HEK293 (cell line): ENCODE data around the gene SETD5.

Experiments
- GLIS1 ChIP-seq: fragments of 450-650 bp; formaldehyde crosslinking; IDR thresholded peaks from 2 replicates; pipeline ENCODE4 v1.5.1; 2016; ENCODE audit warnings: missing biosample characterization, missing genetic modification characterization
- HOXA7 ChIP-seq: sonication (generic); formaldehyde crosslinking; IDR thresholded peaks from 2 replicates; pipeline ENCODE4 v1.8.1; 2022; ENCODE audit warnings: missing genetic modification reagents, borderline replicate concordance
- OSR2 ChIP-seq: fragments of 450-650 bp; formaldehyde crosslinking; IDR thresholded peaks from 2 replicates; pipeline ENCODE4 v1.5.1; 2016; ENCODE audit warnings: missing biosample characterization, missing genetic modification characterization
- RBAK ChIP-seq: fragments of 450-650 bp; formaldehyde crosslinking; IDR thresholded peaks from 2 replicates; pipeline ENCODE4 v1.5.1; 2016; ENCODE audit warnings: missing biosample characterization, missing genetic modification characterization
- SCRT1 ChIP-seq: fragments of 450-650 bp; formaldehyde crosslinking; IDR thresholded peaks from 2 replicates; pipeline ENCODE4 v1.5.1; 2016; ENCODE audit warnings: missing biosample characterization, missing genetic modification characterization, borderline replicate concordance
- SCRT2 ChIP-seq: fragments of 450-650 bp; formaldehyde crosslinking; IDR thresholded peaks from 2 replicates; pipeline ENCODE4 v1.5.1; 2016; ENCODE audit warnings: missing biosample characterization, missing genetic modification characterization
- ZNF121 ChIP-seq: fragments of 450-650 bp; formaldehyde crosslinking; IDR thresholded peaks from 2 replicates; pipeline ENCODE4 v1.5.1; 2016; ENCODE audit warnings: missing biosample characterization, missing genetic modification characterization
- ZNF132 ChIP-seq: fragments of 450-650 bp; formaldehyde crosslinking; IDR thresholded peaks from 2 replicates; pipeline ENCODE4 v1.5.1; 2017; ENCODE audit warnings: missing biosample characterization, missing genetic modification characterization, borderline replicate concordance
- ZNF140 ChIP-seq: fragments of 450-650 bp; formaldehyde crosslinking; IDR thresholded peaks from 2 replicates; pipeline ENCODE4 v1.5.1; 2016; ENCODE audit warnings: missing biosample characterization, missing genetic modification characterization
- ZNF37A ChIP-seq: fragments of 450-650 bp; IDR thresholded peaks from 2 replicates; pipeline ENCODE4 v1.5.1; 2018; ENCODE audit warnings: missing biosample characterization, missing genetic modification characterization
- ZNF48 ChIP-seq: fragments of 450-650 bp; formaldehyde crosslinking; IDR thresholded peaks from 2 replicates; pipeline ENCODE4 v1.5.1; 2016; ENCODE audit warnings: missing biosample characterization, missing genetic modification characterization
- ZNF514 ChIP-seq: fragments of 450-650 bp; formaldehyde crosslinking; IDR thresholded peaks from 2 replicates; pipeline ENCODE4 v1.5.1; 2016; ENCODE audit warnings: missing biosample characterization, missing genetic modification characterization
- ZNF561 ChIP-seq: fragments of 450-650 bp; IDR thresholded peaks from 2 replicates; pipeline ENCODE4 v1.5.1; 2018; ENCODE audit warnings: missing biosample characterization, missing genetic modification characterization, borderline replicate concordance
- ZNF610 ChIP-seq: fragments of 450-650 bp; formaldehyde crosslinking; IDR thresholded peaks from 2 replicates; pipeline ENCODE4 v1.5.1; 2016; ENCODE audit warnings: missing biosample characterization, missing genetic modification characterization, borderline replicate concordance
- ZNF660 ChIP-seq: fragments of 450-650 bp; IDR thresholded peaks from 2 replicates; pipeline ENCODE4 v1.5.1; 2018; ENCODE audit warnings: missing biosample characterization, mild to moderate bottlenecking, missing genetic modification characterization
- ZNF707 ChIP-seq: fragments of 450-650 bp; formaldehyde crosslinking; IDR thresholded peaks from 2 replicates; pipeline ENCODE4 v1.5.1; 2016; ENCODE audit warnings: missing biosample characterization, missing genetic modification characterization
- TF ChIP-seq, protein P1 (sequence below): fragments of 450-650 bp; formaldehyde crosslinking; IDR thresholded peaks from 2 replicates; pipeline ENCODE4 v1.5.1; 2016; ENCODE audit warnings: missing biosample characterization, missing genetic modification characterization
- TF ChIP-seq, protein P2 (sequence below): fragments of 450-650 bp; formaldehyde crosslinking; IDR thresholded peaks from 2 replicates; pipeline ENCODE4 v1.5.1; 2017; ENCODE audit warnings: missing biosample characterization, missing genetic modification characterization
- TF ChIP-seq, protein P3 (sequence below): fragments of 450-650 bp; formaldehyde crosslinking; conservative IDR thresholded peaks from 2 replicates; pipeline ENCODE4 v1.5.1; 2016; ENCODE audit warnings: low read depth, missing biosample characterization, missing genetic modification characterization
- TF ChIP-seq, protein P4 (sequence below): IDR thresholded peaks from 2 replicates; pipeline ENCODE4 v1.6.1; 2011; ENCODE audit warnings: mild to moderate bottlenecking, low read depth, low read length, borderline replicate concordance
- TF ChIP-seq, protein P5 (sequence below): fragments of 450-650 bp; formaldehyde crosslinking; IDR thresholded peaks from 2 replicates; pipeline ENCODE4 v1.5.1; 2016; ENCODE audit warnings: missing biosample characterization, missing genetic modification characterization
- TF ChIP-seq, protein P6 (sequence below): fragments of 450-650 bp; formaldehyde crosslinking; IDR thresholded peaks from 2 replicates; pipeline ENCODE4 v1.5.1; 2017; ENCODE audit warnings: missing biosample characterization, missing genetic modification characterization
- TF ChIP-seq, protein P7 (sequence below): fragments of 450-650 bp; formaldehyde crosslinking; IDR thresholded peaks from 2 replicates; pipeline ENCODE4 v1.5.1; 2016; ENCODE audit warnings: missing biosample characterization, missing genetic modification characterization
- TF ChIP-seq, protein P8 (sequence below): fragments of 450-650 bp; formaldehyde crosslinking; IDR thresholded peaks from 2 replicates; pipeline ENCODE4 v1.5.1; 2016; ENCODE audit warnings: missing biosample characterization, missing genetic modification characterization

The SETD5 gene

DNA sequence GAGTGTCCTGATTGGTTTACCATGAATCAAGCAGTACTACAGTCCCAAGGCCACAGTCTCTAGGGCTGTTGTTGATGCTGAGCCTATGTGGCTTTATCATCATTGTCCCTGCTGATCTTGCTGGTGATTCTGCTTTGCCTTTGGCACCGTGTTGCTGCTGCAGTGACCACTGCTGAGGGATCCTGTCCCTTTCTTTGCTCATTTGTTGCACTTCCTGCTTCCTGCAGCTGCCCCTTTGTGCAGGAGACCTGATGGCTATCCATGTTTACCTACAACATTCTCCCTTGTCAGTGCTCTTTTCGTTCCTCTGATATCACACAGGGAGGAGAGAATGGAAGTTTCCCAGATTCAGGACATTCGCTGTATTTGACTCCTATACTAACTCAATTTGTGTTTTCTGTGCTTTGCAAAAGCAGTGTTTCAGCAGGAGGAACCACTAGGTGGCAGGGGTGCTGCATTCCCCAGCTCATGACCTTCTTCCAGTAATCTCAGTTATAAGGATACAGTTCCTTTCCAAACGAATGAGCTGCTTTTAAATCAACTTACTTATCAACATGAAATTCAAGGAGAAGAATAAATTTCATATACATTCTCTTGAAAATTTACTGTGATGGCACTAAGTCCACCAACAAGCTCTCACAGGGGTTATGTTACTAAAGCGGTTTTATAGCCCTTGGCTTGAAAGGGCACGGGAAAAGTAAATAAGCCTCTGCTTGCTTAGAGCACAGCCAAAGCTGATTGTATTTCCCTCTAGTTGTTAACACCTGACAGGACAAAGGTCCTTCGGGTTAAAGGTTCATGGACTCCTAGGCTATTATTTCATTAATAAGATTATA, 44.3 kb upstream of the SETD5 start (continued):
- TF ChIP-seq, protein P1, sequence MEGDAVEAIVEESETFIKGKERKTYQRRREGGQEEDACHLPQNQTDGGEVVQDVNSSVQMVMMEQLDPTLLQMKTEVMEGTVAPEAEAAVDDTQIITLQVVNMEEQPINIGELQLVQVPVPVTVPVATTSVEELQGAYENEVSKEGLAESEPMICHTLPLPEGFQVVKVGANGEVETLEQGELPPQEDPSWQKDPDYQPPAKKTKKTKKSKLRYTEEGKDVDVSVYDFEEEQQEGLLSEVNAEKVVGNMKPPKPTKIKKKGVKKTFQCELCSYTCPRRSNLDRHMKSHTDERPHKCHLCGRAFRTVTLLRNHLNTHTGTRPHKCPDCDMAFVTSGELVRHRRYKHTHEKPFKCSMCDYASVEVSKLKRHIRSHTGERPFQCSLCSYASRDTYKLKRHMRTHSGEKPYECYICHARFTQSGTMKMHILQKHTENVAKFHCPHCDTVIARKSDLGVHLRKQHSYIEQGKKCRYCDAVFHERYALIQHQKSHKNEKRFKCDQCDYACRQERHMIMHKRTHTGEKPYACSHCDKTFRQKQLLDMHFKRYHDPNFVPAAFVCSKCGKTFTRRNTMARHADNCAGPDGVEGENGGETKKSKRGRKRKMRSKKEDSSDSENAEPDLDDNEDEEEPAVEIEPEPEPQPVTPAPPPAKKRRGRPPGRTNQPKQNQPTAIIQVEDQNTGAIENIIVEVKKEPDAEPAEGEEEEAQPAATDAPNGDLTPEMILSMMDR = peak; percentile 66
- TF ChIP-seq ZNF140 (tag by site-specific recombination) (no peak), SCRT1 (no peak), ZNF561 (0 out of 2 replicates have a peak, but pooled peaks have one; percentile 20), ZNF707 (tag by site-specific recombination) (no peak), ZNF132 (tag by site-specific recombination) (no peak), HOXA7 (CRISPR knock-in tag) (no peak), ZNF660 (tag by site-specific recombination) (peak; percentile 75), OSR2 (no peak), ZNF48 (no peak), ZNF37A (tag by site-specific recombination) (no peak), ZNF514 (no peak), RBAK (tag by site-specific recombination) (no peak), SCRT2 (tag by site-specific recombination) (peak; percentile 62), ZNF121 (no peak), GLIS1 (tag by site-specific recombination) (no peak), ZNF610 (tag by site-specific recombination) (no peak)
- TF ChIP-seq, protein P2, sequence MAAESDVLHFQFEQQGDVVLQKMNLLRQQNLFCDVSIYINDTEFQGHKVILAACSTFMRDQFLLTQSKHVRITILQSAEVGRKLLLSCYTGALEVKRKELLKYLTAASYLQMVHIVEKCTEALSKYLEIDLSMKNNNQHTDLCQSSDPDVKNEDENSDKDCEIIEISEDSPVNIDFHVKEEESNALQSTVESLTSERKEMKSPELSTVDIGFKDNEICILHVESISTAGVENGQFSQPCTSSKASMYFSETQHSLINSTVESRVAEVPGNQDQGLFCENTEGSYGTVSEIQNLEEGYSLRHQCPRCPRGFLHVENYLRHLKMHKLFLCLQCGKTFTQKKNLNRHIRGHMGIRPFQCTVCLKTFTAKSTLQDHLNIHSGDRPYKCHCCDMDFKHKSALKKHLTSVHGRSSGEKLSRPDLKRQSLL (tag by site-specific recombination) = no peak
- TF ChIP-seq, protein P3, sequence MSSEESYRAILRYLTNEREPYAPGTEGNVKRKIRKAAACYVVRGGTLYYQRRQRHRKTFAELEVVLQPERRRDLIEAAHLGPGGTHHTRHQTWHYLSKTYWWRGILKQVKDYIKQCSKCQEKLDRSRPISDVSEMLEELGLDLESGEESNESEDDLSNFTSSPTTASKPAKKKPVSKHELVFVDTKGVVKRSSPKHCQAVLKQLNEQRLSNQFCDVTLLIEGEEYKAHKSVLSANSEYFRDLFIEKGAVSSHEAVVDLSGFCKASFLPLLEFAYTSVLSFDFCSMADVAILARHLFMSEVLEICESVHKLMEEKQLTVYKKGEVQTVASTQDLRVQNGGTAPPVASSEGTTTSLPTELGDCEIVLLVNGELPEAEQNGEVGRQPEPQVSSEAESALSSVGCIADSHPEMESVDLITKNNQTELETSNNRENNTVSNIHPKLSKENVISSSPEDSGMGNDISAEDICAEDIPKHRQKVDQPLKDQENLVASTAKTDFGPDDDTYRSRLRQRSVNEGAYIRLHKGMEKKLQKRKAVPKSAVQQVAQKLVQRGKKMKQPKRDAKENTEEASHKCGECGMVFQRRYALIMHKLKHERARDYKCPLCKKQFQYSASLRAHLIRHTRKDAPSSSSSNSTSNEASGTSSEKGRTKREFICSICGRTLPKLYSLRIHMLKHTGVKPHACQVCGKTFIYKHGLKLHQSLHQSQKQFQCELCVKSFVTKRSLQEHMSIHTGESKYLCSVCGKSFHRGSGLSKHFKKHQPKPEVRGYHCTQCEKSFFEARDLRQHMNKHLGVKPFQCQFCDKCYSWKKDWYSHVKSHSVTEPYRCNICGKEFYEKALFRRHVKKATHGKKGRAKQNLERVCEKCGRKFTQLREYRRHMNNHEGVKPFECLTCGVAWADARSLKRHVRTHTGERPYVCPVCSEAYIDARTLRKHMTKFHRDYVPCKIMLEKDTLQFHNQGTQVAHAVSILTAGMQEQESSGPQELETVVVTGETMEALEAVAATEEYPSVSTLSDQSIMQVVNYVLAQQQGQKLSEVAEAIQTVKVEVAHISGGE = no peak
- TF ChIP-seq, protein P4, sequence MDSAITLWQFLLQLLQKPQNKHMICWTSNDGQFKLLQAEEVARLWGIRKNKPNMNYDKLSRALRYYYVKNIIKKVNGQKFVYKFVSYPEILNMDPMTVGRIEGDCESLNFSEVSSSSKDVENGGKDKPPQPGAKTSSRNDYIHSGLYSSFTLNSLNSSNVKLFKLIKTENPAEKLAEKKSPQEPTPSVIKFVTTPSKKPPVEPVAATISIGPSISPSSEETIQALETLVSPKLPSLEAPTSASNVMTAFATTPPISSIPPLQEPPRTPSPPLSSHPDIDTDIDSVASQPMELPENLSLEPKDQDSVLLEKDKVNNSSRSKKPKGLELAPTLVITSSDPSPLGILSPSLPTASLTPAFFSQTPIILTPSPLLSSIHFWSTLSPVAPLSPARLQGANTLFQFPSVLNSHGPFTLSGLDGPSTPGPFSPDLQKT = no peak
- TF ChIP-seq, protein P5, sequence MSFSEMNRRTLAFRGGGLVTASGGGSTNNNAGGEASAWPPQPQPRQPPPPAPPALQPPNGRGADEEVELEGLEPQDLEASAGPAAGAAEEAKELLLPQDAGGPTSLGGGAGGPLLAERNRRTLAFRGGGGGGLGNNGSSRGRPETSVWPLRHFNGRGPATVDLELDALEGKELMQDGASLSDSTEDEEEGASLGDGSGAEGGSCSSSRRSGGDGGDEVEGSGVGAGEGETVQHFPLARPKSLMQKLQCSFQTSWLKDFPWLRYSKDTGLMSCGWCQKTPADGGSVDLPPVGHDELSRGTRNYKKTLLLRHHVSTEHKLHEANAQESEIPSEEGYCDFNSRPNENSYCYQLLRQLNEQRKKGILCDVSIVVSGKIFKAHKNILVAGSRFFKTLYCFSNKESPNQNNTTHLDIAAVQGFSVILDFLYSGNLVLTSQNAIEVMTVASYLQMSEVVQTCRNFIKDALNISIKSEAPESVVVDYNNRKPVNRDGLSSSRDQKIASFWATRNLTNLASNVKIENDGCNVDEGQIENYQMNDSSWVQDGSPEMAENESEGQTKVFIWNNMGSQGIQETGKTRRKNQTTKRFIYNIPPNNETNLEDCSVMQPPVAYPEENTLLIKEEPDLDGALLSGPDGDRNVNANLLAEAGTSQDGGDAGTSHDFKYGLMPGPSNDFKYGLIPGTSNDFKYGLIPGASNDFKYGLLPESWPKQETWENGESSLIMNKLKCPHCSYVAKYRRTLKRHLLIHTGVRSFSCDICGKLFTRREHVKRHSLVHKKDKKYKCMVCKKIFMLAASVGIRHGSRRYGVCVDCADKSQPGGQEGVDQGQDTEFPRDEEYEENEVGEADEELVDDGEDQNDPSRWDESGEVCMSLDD (tag by site-specific recombination) = no peak
- TF ChIP-seq, protein P6, sequence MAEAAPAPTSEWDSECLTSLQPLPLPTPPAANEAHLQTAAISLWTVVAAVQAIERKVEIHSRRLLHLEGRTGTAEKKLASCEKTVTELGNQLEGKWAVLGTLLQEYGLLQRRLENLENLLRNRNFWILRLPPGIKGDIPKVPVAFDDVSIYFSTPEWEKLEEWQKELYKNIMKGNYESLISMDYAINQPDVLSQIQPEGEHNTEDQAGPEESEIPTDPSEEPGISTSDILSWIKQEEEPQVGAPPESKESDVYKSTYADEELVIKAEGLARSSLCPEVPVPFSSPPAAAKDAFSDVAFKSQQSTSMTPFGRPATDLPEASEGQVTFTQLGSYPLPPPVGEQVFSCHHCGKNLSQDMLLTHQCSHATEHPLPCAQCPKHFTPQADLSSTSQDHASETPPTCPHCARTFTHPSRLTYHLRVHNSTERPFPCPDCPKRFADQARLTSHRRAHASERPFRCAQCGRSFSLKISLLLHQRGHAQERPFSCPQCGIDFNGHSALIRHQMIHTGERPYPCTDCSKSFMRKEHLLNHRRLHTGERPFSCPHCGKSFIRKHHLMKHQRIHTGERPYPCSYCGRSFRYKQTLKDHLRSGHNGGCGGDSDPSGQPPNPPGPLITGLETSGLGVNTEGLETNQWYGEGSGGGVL (tag by site-specific recombination) = no peak
- TF ChIP-seq, protein P7, sequence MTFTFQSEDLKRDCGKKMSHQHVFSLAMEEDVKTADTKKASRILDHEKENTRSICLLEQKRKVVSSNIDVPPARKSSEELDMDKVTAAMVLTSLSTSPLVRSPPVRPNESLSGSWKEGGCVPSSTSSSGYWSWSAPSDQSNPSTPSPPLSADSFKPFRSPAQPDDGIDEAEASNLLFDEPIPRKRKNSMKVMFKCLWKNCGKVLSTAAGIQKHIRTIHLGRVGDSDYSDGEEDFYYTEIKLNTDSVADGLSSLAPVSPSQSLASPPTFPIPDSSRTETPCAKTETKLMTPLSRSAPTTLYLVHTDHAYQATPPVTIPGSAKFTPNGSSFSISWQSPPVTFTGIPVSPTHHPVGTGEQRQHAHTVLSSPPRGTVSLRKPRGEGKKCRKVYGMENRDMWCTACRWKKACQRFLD (tag by site-specific recombination) = no peak
- TF ChIP-seq, protein P8, sequence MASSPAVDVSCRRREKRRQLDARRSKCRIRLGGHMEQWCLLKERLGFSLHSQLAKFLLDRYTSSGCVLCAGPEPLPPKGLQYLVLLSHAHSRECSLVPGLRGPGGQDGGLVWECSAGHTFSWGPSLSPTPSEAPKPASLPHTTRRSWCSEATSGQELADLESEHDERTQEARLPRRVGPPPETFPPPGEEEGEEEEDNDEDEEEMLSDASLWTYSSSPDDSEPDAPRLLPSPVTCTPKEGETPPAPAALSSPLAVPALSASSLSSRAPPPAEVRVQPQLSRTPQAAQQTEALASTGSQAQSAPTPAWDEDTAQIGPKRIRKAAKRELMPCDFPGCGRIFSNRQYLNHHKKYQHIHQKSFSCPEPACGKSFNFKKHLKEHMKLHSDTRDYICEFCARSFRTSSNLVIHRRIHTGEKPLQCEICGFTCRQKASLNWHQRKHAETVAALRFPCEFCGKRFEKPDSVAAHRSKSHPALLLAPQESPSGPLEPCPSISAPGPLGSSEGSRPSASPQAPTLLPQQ = no peak
- TF ChIP-seq, all 188 proteins: peak for 8
